ENCODE measurements around the gene NFIB. TPM values are rescaled to one million over a fixed set of nuclear protein-coding genes. Genes with fewer than 3 reads are reported as not detected.

NFIB gene
- total RNA-seq, 1 experiment from 2014 or later: 14.3 TPM

GRCh38 chr9:14054096-14054495 is 259.8 kb downstream of the NFIB start:
- no peak overlapping the region for H3K4me3 Mint-ChIP-seq
- H2BK120ac ChIP-seq (ENCODE audit: low read depth, low read length, poor library complexity, severe bottlenecking): no peak overlapping the region
- H3K79me2 ChIP-seq (ENCODE audit: insufficient read depth, low read length): no peaks in the 10 kb centered on the region
- no peak overlapping the region for H3K14ac ChIP-seq (ENCODE audit: insufficient read depth, low read length)
- no peak overlapping the region for H4K8ac ChIP-seq (replicated peaks; ENCODE audit: insufficient read length, low read depth, low read length)
- no peak overlapping the region for H3T11ph ChIP-seq (ENCODE audit: low read length)
- no peak overlapping the region for H2BK5ac ChIP-seq (ENCODE audit: insufficient read length, low read length)
- no peaks in the 10 kb centered on the region for H3K9me3 ChIP-seq (ENCODE audit: control insufficient read depth, low read depth, low read length)
- H3K36me3 Mint-ChIP-seq (ENCODE audit: insufficient read depth in 1 of 3, low read depth in 3 of 3): no peaks in the 10 kb centered on the region
- TF ChIP-seq, protein P1, sequence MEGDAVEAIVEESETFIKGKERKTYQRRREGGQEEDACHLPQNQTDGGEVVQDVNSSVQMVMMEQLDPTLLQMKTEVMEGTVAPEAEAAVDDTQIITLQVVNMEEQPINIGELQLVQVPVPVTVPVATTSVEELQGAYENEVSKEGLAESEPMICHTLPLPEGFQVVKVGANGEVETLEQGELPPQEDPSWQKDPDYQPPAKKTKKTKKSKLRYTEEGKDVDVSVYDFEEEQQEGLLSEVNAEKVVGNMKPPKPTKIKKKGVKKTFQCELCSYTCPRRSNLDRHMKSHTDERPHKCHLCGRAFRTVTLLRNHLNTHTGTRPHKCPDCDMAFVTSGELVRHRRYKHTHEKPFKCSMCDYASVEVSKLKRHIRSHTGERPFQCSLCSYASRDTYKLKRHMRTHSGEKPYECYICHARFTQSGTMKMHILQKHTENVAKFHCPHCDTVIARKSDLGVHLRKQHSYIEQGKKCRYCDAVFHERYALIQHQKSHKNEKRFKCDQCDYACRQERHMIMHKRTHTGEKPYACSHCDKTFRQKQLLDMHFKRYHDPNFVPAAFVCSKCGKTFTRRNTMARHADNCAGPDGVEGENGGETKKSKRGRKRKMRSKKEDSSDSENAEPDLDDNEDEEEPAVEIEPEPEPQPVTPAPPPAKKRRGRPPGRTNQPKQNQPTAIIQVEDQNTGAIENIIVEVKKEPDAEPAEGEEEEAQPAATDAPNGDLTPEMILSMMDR (conservative IDR thresholded peaks at IDR 0.05): no peak
- WGBS (ENCODE audit: extremely low coverage, insufficient read length, low lambda C conversion rate): no CpG with 5 or more reads among the region's 2 CpGs
- no peaks in the 10 kb centered on the region for H3K27me3 Mint-ChIP-seq (ENCODE audit: low read depth)
- H4K5ac ChIP-seq (ENCODE audit: insufficient read length, low read depth, low read length): no peak overlapping the region
- H3K4me1 Mint-ChIP-seq: peaks cover 6 to 9% of the 10 kb centered on the region in 2 experiments
- no peak overlapping the region for H3K4me2 ChIP-seq (ENCODE audit: insufficient read depth, insufficient read length, low read length)
- H2AFZ ChIP-seq (ENCODE audit: low read length): no peak overlapping the region
- H4K20me1 ChIP-seq (ENCODE audit: control insufficient read depth, insufficient read depth, insufficient read length): no peaks in the 10 kb centered on the region
- no peak overlapping the region for H3K27ac ChIP-seq (ENCODE audit: insufficient read length, low read depth, low read length)
- H3K27ac Mint-ChIP-seq: no peak overlapping the region
- no peak overlapping the region for H3K23ac ChIP-seq (ENCODE audit: insufficient read length, low read depth, low read length)
- H2AK5ac ChIP-seq (ENCODE audit: insufficient read length, low read length): no peak overlapping the region
- no peaks in the 10 kb centered on the region for H3K27me3 ChIP-seq (ENCODE audit: insufficient read depth, low read length)
- no peak for DNase-seq
- no peak overlapping the region for H3K18ac ChIP-seq (ENCODE audit: insufficient read length, low read depth, low read length)
- H3K4me1 ChIP-seq (ENCODE audit: insufficient read depth, low read length): no peaks in the 10 kb centered on the region
- H3K56ac ChIP-seq (ENCODE audit: insufficient read length, low read depth, low read length): no peak overlapping the region
- no peak overlapping the region for H3K9ac ChIP-seq (ENCODE audit: extremely low read depth, insufficient read length, low read length)
- H2BK12ac ChIP-seq (ENCODE audit: insufficient read length, low read depth, low read length): no peak overlapping the region
- H3K23me2 ChIP-seq (ENCODE audit: insufficient read length, low read depth, low read length, poor library complexity, severe bottlenecking): no peaks in the 10 kb centered on the region
- H3K4ac ChIP-seq (ENCODE audit: low read depth, low read length): no peak overlapping the region
- H2BK15ac ChIP-seq (ENCODE audit: low read depth, low read length): no peak overlapping the region
- no peak overlapping the region for H4K91ac ChIP-seq (ENCODE audit: insufficient read length, low read depth, low read length)
- H3K79me1 ChIP-seq (ENCODE audit: insufficient read depth, low read depth, low read length, poor library complexity, severe bottlenecking): no peaks in the 10 kb centered on the region
- no peak overlapping the region for H2BK20ac ChIP-seq (ENCODE audit: low read depth, low read length, poor library complexity, severe bottlenecking)
- no peaks in the 10 kb centered on the region for H3K9me3 Mint-ChIP-seq

Data from H9 (cell line).